Activated CD4-positive, alpha-beta T cell treated with anti-CD3 and anti-CD28 coated beads, Interleukin-2, amount 50 U/mL, for 48 hours (primary cell): ENCODE measurements around the gene MAFB.

Experiments used
- DNase-seq, 2 experiments: peaks; one replicate each; pipeline ENCODE4 v3.0.0-alpha.2; 2020

The MAFB gene

GRCh38 chr20:40698744-40699143 lies 9.7 kb upstream of the MAFB start:
- no peak for DNase-seq

DNA sequence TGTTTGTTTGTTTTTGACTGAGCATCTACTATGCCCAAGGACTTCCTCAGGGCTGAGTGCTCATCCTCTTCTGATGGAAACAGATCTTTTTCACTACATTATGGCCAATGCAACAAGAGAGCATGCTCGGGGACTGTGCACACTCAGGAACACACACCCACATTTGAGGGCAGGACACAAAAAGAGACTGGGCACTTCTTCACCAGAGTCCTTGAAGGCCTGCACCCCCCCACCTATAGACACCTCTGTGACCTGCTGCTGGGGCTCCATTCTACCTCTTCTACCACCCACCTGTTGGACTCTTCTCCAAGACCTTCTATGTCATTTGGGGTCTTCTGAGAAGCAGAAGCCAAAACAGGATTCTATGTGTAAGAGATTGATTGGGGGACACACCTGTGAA lies 9.2 kb upstream of the MAFB start:
- DNase-seq: no peak

DNA sequence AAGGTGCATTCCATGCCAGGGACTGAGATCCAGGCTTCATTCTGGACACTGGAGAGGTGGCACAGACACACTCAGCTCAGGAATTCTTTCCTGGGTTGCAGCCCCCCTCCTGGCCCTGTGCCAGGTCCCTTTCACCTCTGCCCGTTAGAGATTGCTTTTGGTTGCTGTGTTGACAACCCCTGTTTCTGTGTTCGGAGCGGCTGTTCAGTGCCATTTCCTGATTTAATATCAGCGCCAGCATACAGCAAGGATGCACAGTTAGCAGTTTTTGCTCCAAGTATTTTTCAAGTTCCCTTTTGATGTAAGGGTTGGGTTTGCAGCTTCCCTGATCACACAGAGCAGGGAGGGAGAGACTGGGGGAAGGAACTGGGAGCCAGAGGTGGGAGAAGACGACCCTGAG lies 8.5 kb upstream of the MAFB start:
- no peak for DNase-seq

DNA sequence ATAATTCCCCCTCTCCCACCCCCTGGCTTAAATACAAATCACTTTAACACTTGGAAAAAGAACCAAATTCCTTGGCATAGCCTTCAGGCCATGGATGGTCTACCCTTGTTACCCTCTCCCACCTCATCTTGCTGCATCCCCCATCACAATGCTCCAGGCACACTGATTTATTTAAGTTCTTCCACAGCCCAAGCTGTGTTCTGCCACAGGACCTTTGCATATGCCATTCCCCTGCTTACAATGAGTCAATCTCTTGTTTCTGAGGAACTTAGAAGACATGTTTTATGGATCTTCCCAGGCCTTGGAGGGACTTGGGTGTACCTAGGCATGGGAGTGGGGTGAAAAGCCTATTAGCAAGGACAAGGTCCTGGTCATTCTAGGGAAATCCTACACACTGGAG lies 6.2 kb upstream of the MAFB start:
- DNase-seq: no peak

DNA sequence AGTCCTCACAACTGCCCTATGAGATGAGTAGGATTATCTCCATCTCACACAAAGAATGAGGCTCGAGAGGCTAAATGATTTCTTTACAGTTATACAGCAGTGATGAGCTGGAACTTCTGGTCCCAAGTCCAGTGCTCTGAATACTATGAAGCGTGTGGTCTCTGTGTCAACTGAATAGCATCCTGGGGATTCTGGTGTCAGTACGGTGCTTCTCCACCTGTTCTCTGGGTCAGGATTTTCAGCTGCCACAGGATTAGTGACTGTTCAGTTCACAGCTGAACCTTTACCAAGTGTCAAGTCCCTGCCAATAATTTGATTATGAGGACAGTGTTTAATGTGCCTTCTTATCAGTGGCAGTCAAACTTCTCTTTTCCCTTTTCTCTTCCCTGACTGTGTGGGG lies 5.2 kb upstream of the MAFB start:
- no peak for DNase-seq

- no peak for DNase-seq
Measured at GRCh38 chr20:40692240-40693011, 3.4 kb upstream of the MAFB start.

DNA sequence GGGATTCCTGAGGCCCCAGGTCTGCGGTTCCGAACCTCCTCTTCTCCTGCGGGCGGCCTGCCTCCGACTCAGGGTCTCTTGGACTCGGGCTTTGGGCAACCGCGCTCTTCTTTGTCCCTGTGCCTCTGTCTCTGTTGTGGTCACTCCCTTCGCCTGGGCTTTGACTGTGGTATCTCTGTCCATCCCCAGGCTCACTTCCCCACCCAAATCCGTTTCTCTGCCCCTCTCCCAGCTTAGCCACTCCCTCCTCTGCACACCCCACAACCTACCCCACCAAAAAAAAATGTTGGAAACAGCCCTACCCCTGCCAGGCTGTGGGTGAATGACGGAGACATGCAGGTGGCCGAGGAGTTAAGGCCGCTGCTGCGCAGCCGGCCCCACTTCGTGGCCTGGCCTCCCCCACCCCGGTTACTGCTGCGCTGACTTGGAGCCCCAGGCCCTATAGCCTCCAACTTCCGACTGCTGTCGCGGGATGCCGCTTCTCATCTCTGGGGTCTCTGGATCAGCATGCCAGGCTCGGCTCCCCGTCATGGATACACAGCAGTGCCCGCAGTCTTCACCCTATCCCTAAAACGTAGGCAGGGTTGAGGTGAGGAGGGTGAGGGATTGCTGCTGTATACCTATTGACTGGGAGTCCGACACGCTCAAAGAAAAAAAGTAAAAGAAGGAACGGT lies 2.7 kb upstream of the MAFB start:
- no peak for DNase-seq

DNA sequence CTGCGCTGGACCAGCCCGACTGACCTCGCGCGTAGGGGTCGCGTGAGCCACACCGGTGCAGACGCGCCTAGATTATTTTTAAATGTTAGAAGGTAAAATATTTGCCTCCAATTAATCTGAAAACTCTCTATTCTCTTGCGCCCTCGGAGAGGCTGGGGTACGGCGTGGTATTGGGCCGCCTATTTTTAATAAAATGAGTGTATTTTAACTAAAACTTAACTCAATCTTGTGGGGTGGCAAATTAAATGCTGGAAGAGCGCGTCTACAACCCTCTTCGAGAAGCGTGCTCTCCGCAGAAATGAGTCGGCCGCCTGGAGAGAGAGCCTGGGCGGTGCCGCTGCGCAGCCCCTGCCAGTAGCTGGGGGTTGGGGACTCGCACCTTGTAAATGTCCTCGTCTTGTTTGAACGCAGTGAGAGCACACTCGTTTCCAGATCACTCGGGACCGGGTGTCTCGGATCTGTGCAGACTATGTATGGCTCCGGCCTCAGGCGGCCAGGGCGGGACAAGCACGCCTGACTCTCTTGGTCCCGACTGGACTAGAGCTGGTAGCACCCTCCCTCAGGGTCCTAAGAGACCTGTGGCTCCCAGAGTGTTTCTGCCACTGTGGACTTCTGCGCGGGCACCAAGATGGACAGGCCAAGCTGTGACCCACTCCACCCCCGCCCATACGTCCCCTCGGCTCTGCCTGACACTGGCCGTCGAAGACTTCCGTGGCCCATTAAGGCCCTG lies 2.0 kb upstream of the MAFB start:
- DNase-seq: peak in 1 of 2 experiments; percentile 3

DNA sequence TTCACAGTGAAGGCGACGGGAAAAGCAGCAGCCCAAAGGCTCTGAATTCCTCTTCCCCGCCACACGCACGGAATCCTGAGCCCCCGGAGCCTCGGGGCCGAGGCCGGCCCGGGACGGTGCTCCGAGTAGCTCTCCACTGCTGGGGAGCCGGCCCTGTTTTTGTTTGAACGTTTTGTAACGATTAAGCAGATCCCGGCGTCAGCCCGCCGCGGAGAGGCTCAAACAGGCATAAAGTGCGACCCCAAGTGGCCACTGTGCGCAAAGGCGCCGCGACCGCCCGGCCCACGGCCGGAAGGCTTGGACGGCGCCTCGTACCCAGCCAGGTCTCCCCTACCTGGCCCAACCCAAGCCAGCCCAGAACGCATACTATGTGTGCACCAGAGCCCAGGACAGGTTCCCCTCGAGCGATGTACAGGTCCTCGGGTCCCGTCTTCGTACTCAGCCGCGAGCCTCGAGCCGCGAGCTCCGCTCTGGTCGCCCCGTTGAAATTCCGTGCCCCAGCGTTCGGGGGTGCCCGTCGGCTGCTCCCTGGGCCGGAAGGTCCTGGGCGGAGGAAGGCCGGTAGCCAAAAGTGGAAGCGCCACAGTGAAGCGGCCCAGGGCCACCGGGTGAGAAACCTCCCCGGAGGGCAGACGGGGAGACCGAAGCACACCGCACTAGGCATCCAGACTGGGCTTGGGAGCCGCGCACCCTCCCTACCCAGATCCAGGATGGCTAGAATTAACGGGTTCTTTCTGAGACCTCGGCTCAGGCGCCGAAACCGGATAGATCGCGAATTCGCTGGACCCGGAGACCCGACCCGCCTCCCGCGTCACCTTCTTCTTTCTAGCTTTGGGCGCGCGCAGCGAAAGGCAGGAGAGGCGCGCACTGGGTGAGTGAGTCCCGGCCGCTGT lies 1.2 kb upstream of the MAFB start:
- DNase-seq: peak; percentile 80 to 86

DNA sequence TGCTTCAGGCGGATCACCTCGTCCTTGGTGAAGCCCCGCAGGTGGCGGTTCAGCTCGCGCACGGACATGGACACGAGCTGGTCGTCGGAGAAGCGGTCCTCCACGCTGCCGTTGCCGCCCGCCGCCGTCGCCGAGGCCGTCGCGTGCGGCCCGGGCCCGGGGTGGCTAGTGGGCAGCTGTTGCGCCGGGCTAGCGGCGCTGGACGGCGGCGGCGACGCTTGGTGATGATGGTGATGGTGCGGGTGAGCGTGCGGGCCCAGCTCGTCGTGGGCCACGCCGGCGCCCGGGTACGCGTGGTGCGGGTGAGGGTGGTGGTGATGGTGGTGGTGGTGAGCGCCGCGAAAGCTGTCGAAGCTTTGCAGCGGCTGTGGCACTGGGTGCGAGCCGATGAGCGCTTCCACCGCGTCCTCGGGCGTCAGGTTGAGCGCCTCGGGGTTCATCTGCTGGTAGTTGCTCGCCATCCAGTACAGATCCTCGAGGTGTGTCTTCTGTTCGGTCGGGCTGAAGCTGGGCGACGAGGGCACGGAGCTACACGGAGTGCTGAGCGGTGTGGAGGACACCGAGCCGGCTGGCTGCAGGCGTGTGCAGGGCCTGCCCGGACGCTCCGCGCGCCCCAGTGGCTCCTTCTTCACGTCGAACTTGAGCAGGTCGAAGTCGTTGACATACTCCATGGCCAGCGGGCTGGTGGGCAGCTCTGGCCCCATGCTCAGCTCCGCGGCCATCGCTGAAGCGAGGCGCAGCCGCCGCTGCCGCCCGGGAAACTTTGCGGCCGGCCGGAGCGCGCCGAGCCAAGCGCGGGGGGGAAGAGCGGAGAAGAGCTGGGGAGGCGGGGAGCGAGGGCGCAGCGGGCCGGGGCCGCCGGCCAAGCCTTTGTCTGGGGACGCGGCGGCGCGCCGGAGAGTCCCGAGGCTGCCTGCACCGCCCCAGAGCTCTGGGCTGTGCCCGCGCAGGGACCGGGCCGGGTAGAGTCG lies 622 bp downstream of the MAFB start:
- DNase-seq: peak in 1 of 2 experiments; percentile 5

GRCh38 chr20:40687384-40688128 lies 1.5 kb downstream of the MAFB start:
- DNase-seq: peak in 1 of 2 experiments; percentile 13

DNA sequence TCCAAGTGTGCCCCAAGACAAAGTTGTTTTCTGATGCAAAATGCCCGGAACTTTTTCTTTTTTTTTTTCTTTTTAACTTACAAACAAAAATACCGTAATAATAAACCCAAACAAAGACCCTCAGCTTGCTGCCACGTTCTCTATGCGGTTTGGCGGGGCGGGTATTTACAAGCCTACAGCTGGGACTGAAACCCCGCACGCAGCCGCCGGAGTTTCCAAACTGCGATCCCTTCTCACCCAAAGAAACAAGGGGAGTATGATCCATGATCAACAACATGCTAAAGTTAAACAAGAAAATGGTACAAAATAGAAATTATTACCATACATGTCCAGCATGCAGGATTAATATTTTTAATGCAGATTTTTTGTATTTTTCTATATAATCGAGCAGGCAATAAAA lies 2.1 kb downstream of the MAFB start:
- no peak for DNase-seq

GRCh38 chr20:40686434-40686882 lies 2.6 kb downstream of the MAFB start:
- DNase-seq: no peak

DNA sequence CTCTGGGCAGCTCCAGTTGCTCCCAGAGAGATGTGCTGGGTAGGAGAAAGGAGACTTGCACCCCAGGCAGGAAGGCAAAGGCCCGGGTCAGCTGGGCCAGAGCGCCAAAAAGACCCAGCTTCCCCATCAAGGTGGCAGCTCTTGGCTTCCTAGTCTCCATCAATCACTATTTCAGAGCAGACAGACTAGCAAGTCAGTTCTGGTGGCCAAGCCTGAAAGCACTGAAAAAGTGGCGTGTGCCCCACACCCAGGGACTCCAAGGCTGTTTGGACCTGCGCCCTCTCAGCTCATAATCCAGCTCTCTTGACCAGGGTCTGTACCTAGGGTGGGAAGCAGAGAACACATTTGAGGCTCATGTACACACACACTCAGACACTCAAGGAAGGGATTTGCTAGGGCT lies 3.7 kb downstream of the MAFB start:
- DNase-seq: no peak

DNA sequence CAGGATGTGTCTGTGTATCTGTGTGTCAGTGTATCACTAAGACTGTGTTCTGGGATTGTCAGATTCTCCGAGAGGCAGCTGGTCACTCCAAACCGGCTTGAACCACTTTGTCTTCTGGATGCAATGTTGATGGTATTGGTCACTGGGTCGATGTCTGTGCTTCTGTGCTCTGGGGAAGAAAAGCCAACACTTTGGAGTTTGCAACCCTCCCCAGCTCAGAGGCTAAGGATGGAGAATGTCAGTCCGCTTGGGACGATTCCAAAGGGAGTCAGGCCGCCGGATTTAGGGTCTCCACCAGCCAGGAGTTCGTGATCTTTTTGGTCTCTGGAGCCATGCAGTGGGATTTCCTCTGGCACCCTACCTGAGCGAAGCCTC lies 5.2 kb downstream of the MAFB start:
- DNase-seq: no peak

GRCh38 chr20:40683221-40683893 lies 5.7 kb downstream of the MAFB start:
- no peak for DNase-seq

GRCh38 chr20:40682104-40682981 lies 6.7 kb downstream of the MAFB start:
- no peak for DNase-seq

DNA sequence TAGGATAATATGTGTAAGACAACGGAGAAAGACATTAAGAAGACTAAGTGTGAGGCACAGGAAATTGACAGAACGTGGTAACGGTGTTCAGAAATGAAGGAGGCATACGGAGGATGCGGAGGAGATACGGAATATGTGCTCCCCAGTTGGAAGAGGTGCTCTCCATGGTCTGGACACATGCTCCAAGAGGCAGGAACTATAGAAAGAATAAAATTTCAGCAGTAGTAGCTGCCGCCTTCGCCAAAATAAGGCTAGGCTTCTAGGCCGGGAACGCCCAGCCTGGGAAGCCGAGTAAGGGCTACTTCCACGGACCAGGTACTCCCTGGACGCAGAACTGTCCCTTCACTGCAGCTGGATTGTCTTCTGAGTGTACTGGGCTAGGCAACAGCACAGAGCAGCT lies 7.4 kb downstream of the MAFB start:
- DNase-seq: no peak

- DNase-seq: no peak
Measured at GRCh38 chr20:40681165-40681564, 7.9 kb downstream of the MAFB start.
